GM23338 (cell line): Measurements from ENCODE around the gene KCNIP2. TPM values are rescaled to one million over a fixed set of nuclear protein-coding genes. Genes with fewer than 3 reads are reported as not detected.
A peak's percentile ranks its signal among the peaks of the same experiment; 100 is the strongest.

Experiments
- ATAC-seq: fragments of 200-7000 bp; cut with Tn5 transposase; 3 replicates; pipeline ENCODE4 v1.9.1; 2020
- DNase-seq: peaks from one replicate; pipeline ENCODE4 v3.0.0-alpha.2; 2015; ENCODE audit warnings: low spot score
- H2AFZ ChIP-seq: fragments of 200-600 bp; sonication (generic); 2 replicates; pipeline ENCODE4 v1.8.0; 2016; ENCODE audit warnings: antibody characterized with exemption, mild to moderate bottlenecking, moderate library complexity
- H3F3A ChIP-seq: fragments of 200-600 bp; sonication (generic); replicated peaks from 2 replicates; pipeline ENCODE4 v1.8.0; 2017; ENCODE audit warnings: antibody characterized with exemption, mixed run types, low read depth
- H3K27ac ChIP-seq: fragments of 200-600 bp; sonication (generic); 2 replicates; pipeline ENCODE4 v1.6.1; 2016; ENCODE audit warnings: low read depth
- H3K27me3 ChIP-seq: fragments of 200-600 bp; sonication (generic); 2 replicates; pipeline ENCODE4 v1.8.0; 2016; ENCODE audit warnings: mild to moderate bottlenecking, mixed run types, moderate library complexity; ENCODE audit not compliant: insufficient read depth
- H3K36me3 ChIP-seq: fragments of 200-600 bp; sonication (generic); 2 replicates; pipeline ENCODE4 v1.8.0; 2016; ENCODE audit warnings: mild to moderate bottlenecking; ENCODE audit not compliant: insufficient read depth
- H3K4me1 ChIP-seq: fragments of 200-600 bp; sonication (generic); 2 replicates; pipeline ENCODE4 v1.8.0; 2016; ENCODE audit warnings: mild to moderate bottlenecking, moderate library complexity; ENCODE audit not compliant: insufficient read depth
- H3K4me2 ChIP-seq: fragments of 200-600 bp; sonication (generic); 2 replicates; pipeline ENCODE4 v1.7.1; 2017; ENCODE audit warnings: mixed run types
- H3K4me3 ChIP-seq: fragments of 200-600 bp; sonication (generic); 2 replicates; pipeline ENCODE4 v1.6.1; 2016; ENCODE audit warnings: mixed run types
- H3K79me2 ChIP-seq: fragments of 200-600 bp; sonication (generic); replicated peaks from 2 replicates; pipeline ENCODE4 v1.8.0; 2017; ENCODE audit warnings: mild to moderate bottlenecking; ENCODE audit not compliant: insufficient read depth
- H3K9me2 ChIP-seq: fragments of 200-600 bp; sonication (generic); 2 replicates; pipeline ENCODE4 v1.8.0; 2017; ENCODE audit not compliant: insufficient read depth
- H4K20me1 ChIP-seq: fragments of 200-600 bp; sonication (generic); replicated peaks from 2 replicates; pipeline ENCODE4 v1.8.0; 2017; ENCODE audit warnings: mild to moderate bottlenecking; ENCODE audit not compliant: insufficient read depth
- H3K27ac Mint-ChIP-seq: 2 replicates; pipeline ENCODE4 v1.8.0; 2020; ENCODE audit warnings: inconsistent platforms, mild to moderate bottlenecking, moderate library complexity, mixed read lengths
- H3K27me3 Mint-ChIP-seq: 3 replicates; pipeline ENCODE4 v1.8.0; 2022; ENCODE audit warnings: low read depth, mild to moderate bottlenecking, moderate library complexity, mixed read lengths, inconsistent platforms; ENCODE audit not compliant: insufficient read depth, poor library complexity
- H3K36me3 Mint-ChIP-seq: 3 replicates; pipeline ENCODE4 v1.8.0; 2021; ENCODE audit warnings: low read depth, mild to moderate bottlenecking, inconsistent platforms, moderate library complexity, mixed read lengths
- H3K4me1 Mint-ChIP-seq: 3 replicates; pipeline ENCODE4 v1.8.0; 2020; ENCODE audit warnings: mild to moderate bottlenecking, inconsistent platforms, mixed read lengths
- H3K4me3 Mint-ChIP-seq: 3 replicates; pipeline ENCODE4 v1.8.0; 2021; ENCODE audit warnings: moderate library complexity, mild to moderate bottlenecking, inconsistent platforms, mixed read lengths
- H3K9me3 Mint-ChIP-seq: 3 replicates; pipeline ENCODE4 v1.8.0; 2020; ENCODE audit warnings: moderate library complexity, mild to moderate bottlenecking, inconsistent platforms, mixed read lengths
- CREB1 ChIP-seq: fragments of 250-450 bp; sonication (Bioruptor Pico); IDR thresholded peaks from 2 replicates; pipeline ENCODE4 v1.5.0; 2020; ENCODE audit warnings: low read depth, mild to moderate bottlenecking, moderate library complexity
- EZH2 ChIP-seq: fragments of 200-600 bp; sonication (generic); IDR thresholded peaks from one replicate; pipeline ENCODE4 v1.8.0; 2017; ENCODE audit warnings: antibody characterized with exemption, mild to moderate bottlenecking, low read depth; ENCODE audit not compliant: unreplicated experiment
- EZH2phosphoT487 ChIP-seq: fragments of 200-600 bp; sonication (generic); IDR thresholded peaks from one replicate; pipeline ENCODE4 v1.8.1; 2018; ENCODE audit warnings: antibody characterized with exemption; ENCODE audit not compliant: unreplicated experiment
- JUNB ChIP-seq: IDR thresholded peaks from one replicate; pipeline ENCODE4 v1.6.1; 2016; ENCODE audit warnings: antibody characterized with exemption; ENCODE audit not compliant: unreplicated experiment
- NANOG ChIP-seq: IDR thresholded peaks from 2 replicates; pipeline ENCODE4 v1.6.1; 2016; ENCODE audit warnings: antibody characterized with exemption, borderline replicate concordance
- POLR2AphosphoS5 ChIP-seq: IDR thresholded peaks from 2 replicates; pipeline ENCODE4 v1.6.1; 2016; ENCODE audit warnings: antibody characterized with exemption, low read depth
- STAT1 ChIP-seq: IDR thresholded peaks from one replicate; pipeline ENCODE4 v1.6.1; 2016; ENCODE audit warnings: antibody characterized with exemption; ENCODE audit not compliant: unreplicated experiment
- ZNF331 ChIP-seq: fragments of 250-450 bp; sonication (Bioruptor Pico); IDR thresholded peaks from 2 replicates; pipeline ENCODE4 v1.5.0; 2020; ENCODE audit warnings: low read depth, mild to moderate bottlenecking, moderate library complexity
- polyA plus RNA-seq: library from polyadenylated mRNA; unstranded; fragments of >200 nt; fragmentation: Nextera tagmentation; extraction: Ambion mirVana; gene quantifications from 2 replicates; pipeline ENCODE4 v1.2.1, GENCODE V29; 2016
- total RNA-seq: library from RNA; depleted of rRNA; stranded (reverse); fragments of >200 nt; shearing (Covaris generic); gene quantifications from 2 replicates; pipeline ENCODE4 v1.2.3, GENCODE V29; 2014
- TF ChIP-seq, protein P1 (sequence below), 2 experiments: fragments of 200-600 bp in 1 of 2; sonication (generic) in 1 of 2; conservative IDR thresholded peaks; 2 replicates each; pipeline versions ENCODE4 v1.5.1 to v1.6.1; 2016 to 2017; ENCODE audit warnings: antibody characterized with exemption in 2 of 2, low read depth in 2 of 2, mild to moderate bottlenecking in 2 of 2, moderate library complexity in 1 of 2
- TF ChIP-seq, protein P2 (sequence below): IDR thresholded peaks from 2 replicates; pipeline ENCODE4 v1.6.1; 2016; ENCODE audit warnings: antibody characterized with exemption
- TF ChIP-seq, protein P3 (sequence below): fragments of 250-450 bp; sonication (Bioruptor Pico); IDR thresholded peaks from 2 replicates; pipeline ENCODE4 v1.5.0; 2020; ENCODE audit warnings: mild to moderate bottlenecking, moderate library complexity
- TF ChIP-seq, protein P4 (sequence below): IDR thresholded peaks from one replicate; pipeline ENCODE4 v1.6.1; 2018; ENCODE audit warnings: antibody characterized with exemption; ENCODE audit not compliant: unreplicated experiment

The KCNIP2 gene
- total and polyA plus RNA-seq, 2 experiments from 2014 or later, result 2.2 to 2.6 TPM

DNA sequence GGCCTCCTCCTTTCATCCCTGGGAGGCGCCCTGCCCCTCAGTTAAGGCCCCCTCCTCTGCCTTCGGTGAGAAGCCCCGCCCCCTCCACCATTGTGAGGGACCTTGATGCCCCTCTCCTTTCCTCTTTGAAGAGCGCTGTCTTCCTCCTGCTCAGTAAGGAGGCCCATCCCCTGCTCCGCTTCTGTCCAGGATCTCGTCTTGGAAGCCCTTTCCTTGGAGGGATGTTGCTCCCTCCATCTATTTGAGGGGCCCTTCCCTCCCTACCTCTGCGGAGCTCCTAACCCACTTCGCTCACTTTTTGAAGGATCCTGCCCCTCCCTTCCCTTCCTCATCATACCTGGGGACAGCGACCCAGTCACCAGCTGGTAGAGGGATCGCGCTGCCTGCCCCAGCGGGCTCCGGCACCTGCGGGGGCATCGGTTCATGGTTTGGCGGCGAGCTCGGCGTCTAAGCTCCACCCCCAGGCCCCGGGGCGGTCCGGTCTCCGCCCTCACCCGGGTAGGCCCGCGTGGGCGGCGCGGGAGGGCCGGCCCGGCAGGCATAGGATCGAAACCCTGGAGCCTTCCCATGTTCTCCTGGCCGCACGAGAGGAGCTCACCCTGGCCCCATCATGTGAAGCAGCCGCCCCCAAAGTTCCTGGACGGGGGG lies 4.1 kb downstream of the KCNIP2 start:
- Histone ChIP-seq H4K20me1 (peaks cover 6% of the 10 kb centered on the region; the same call in 1 of the 2 replicates), H3K36me3 (no peaks in the 10 kb centered on the region)
- DNase-seq, result peak; percentile 82

More for the DNA sequence above, 4.1 kb downstream of the KCNIP2 start:
- H3K4me2 ChIP-seq, result peak overlapping the region; percentile 99
- peaks cover 19% of the 10 kb centered on the region for H3K27me3 ChIP-seq
- H3K79me2 ChIP-seq, result no peaks in the 10 kb centered on the region
- TF ChIP-seq, protein P1, sequence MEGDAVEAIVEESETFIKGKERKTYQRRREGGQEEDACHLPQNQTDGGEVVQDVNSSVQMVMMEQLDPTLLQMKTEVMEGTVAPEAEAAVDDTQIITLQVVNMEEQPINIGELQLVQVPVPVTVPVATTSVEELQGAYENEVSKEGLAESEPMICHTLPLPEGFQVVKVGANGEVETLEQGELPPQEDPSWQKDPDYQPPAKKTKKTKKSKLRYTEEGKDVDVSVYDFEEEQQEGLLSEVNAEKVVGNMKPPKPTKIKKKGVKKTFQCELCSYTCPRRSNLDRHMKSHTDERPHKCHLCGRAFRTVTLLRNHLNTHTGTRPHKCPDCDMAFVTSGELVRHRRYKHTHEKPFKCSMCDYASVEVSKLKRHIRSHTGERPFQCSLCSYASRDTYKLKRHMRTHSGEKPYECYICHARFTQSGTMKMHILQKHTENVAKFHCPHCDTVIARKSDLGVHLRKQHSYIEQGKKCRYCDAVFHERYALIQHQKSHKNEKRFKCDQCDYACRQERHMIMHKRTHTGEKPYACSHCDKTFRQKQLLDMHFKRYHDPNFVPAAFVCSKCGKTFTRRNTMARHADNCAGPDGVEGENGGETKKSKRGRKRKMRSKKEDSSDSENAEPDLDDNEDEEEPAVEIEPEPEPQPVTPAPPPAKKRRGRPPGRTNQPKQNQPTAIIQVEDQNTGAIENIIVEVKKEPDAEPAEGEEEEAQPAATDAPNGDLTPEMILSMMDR (conservative IDR thresholded peaks at IDR 0.05; ENCODE audit: low read depth in 2 of 2), result peak in 1 of 2 experiments; percentile 29; a peak in 2 of 4 replicates
- TF ChIP-seq CREB1 (CRISPR knock-in tag), result no peak
- TF ChIP-seq, protein P2, sequence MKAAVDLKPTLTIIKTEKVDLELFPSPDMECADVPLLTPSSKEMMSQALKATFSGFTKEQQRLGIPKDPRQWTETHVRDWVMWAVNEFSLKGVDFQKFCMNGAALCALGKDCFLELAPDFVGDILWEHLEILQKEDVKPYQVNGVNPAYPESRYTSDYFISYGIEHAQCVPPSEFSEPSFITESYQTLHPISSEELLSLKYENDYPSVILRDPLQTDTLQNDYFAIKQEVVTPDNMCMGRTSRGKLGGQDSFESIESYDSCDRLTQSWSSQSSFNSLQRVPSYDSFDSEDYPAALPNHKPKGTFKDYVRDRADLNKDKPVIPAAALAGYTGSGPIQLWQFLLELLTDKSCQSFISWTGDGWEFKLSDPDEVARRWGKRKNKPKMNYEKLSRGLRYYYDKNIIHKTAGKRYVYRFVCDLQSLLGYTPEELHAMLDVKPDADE, result no peak
- no peak for TF ChIP-seq EZH2
- TF ChIP-seq POLR2AphosphoS5, result peak; percentile 40; the same call in 1 of the 2 replicates
- TF ChIP-seq STAT1, result no peak
- TF ChIP-seq, protein P3, sequence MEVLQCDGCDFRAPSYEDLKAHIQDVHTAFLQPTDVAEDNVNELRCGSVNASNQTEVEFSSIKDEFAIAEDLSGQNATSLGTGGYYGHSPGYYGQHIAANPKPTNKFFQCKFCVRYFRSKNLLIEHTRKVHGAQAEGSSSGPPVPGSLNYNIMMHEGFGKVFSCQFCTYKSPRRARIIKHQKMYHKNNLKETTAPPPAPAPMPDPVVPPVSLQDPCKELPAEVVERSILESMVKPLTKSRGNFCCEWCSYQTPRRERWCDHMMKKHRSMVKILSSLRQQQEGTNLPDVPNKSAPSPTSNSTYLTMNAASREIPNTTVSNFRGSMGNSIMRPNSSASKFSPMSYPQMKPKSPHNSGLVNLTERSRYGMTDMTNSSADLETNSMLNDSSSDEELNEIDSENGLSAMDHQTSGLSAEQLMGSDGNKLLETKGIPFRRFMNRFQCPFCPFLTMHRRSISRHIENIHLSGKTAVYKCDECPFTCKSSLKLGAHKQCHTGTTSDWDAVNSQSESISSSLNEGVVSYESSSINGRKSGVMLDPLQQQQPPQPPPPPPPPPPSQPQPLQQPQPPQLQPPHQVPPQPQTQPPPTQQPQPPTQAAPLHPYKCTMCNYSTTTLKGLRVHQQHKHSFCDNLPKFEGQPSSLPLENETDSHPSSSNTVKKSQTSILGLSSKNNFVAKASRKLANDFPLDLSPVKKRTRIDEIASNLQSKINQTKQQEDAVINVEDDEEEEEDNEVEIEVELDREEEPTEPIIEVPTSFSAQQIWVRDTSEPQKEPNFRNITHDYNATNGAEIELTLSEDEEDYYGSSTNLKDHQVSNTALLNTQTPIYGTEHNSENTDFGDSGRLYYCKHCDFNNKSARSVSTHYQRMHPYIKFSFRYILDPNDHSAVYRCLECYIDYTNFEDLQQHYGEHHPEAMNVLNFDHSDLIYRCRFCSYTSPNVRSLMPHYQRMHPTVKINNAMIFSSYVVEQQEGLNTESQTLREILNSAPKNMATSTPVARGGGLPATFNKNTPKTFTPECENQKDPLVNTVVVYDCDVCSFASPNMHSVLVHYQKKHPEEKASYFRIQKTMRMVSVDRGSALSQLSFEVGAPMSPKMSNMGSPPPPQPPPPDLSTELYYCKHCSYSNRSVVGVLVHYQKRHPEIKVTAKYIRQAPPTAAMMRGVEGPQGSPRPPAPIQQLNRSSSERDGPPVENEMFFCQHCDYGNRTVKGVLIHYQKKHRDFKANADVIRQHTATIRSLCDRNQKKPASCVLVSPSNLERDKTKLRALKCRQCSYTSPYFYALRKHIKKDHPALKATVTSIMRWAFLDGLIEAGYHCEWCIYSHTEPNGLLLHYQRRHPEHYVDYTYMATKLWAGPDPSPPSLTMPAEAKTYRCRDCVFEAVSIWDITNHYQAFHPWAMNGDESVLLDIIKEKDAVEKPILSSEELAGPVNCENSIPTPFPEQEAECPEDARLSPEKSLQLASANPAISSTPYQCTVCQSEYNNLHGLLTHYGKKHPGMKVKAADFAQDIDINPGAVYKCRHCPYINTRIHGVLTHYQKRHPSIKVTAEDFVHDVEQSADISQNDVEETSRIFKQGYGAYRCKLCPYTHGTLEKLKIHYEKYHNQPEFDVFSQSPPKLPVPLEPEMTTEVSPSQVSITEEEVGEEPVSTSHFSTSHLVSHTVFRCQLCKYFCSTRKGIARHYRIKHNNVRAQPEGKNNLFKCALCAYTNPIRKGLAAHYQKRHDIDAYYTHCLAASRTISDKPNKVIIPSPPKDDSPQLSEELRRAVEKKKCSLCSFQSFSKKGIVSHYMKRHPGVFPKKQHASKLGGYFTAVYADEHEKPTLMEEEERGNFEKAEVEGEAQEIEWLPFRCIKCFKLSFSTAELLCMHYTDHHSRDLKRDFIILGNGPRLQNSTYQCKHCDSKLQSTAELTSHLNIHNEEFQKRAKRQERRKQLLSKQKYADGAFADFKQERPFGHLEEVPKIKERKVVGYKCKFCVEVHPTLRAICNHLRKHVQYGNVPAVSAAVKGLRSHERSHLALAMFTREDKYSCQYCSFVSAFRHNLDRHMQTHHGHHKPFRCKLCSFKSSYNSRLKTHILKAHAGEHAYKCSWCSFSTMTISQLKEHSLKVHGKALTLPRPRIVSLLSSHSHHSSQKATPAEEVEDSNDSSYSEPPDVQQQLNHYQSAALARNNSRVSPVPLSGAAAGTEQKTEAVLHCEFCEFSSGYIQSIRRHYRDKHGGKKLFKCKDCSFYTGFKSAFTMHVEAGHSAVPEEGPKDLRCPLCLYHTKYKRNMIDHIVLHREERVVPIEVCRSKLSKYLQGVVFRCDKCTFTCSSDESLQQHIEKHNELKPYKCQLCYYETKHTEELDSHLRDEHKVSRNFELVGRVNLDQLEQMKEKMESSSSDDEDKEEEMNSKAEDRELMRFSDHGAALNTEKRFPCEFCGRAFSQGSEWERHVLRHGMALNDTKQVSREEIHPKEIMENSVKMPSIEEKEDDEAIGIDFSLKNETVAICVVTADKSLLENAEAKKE, result no peak
- TF ChIP-seq, protein P4, sequence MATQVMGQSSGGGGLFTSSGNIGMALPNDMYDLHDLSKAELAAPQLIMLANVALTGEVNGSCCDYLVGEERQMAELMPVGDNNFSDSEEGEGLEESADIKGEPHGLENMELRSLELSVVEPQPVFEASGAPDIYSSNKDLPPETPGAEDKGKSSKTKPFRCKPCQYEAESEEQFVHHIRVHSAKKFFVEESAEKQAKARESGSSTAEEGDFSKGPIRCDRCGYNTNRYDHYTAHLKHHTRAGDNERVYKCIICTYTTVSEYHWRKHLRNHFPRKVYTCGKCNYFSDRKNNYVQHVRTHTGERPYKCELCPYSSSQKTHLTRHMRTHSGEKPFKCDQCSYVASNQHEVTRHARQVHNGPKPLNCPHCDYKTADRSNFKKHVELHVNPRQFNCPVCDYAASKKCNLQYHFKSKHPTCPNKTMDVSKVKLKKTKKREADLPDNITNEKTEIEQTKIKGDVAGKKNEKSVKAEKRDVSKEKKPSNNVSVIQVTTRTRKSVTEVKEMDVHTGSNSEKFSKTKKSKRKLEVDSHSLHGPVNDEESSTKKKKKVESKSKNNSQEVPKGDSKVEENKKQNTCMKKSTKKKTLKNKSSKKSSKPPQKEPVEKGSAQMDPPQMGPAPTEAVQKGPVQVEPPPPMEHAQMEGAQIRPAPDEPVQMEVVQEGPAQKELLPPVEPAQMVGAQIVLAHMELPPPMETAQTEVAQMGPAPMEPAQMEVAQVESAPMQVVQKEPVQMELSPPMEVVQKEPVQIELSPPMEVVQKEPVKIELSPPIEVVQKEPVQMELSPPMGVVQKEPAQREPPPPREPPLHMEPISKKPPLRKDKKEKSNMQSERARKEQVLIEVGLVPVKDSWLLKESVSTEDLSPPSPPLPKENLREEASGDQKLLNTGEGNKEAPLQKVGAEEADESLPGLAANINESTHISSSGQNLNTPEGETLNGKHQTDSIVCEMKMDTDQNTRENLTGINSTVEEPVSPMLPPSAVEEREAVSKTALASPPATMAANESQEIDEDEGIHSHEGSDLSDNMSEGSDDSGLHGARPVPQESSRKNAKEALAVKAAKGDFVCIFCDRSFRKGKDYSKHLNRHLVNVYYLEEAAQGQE, result no peak
- TF ChIP-seq NANOG, result no peak
- TF ChIP-seq JUNB, result no peak
- no peak for TF ChIP-seq ZNF331
- TF ChIP-seq EZH2phosphoT487, result no peak
- H3K27ac ChIP-seq, result no peak overlapping the region
- Mint-ChIP-seq H3K27me3 (peaks cover 45% of the 10 kb centered on the region), H3K9me3 (no peaks in the 10 kb centered on the region; the same call in 2 of the 3 replicates), H3K4me3 (peak overlapping the region; percentile 84), H3K27ac (no peak overlapping the region), H3K36me3 (no peaks in the 10 kb centered on the region), H3K4me1 (peaks cover 51% of the 10 kb centered on the region)
- H3K4me3 ChIP-seq, result peak overlapping the region; percentile 91
- H3K9me2 ChIP-seq, result no peaks in the 10 kb centered on the region
- peaks cover 11% of the 10 kb centered on the region; the same call in 1 of the 2 replicates for H3F3A ChIP-seq
- peaks cover 17% of the 10 kb centered on the region for H3K4me1 ChIP-seq
- ATAC-seq, result peak; percentile 14
- peak overlapping the region; percentile 96 for H2AFZ ChIP-seq
